Superior temporal gyrus (tissue), 1 donor: ENCODE results near the gene PAPSS1.

ENCODE experiments used
- DNase-seq: peaks from one replicate; pipeline ENCODE4 v3.0.0-alpha.2; 2016; ENCODE audit errors: extremely low spot score

PAPSS1 gene

DNA sequence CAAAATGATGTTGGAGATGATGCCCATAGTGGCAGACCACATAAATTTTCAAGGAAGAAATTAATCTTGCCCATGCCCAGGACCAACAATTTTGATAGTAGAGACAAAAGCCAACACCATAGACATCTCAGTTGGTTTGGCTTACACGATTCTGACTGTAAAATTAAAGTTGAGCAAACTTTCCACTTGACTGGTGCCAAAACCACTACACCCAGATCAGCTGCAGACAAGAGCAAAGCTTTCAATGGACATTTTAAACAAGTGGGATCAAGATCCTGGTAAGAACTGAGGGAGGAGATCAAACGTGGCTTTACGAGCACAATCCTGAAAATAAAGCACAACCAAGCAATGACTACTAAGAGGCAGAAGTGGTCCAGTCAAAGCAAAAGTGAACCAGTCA, 90.7 kb downstream of the PAPSS1 start:
- no peak for DNase-seq

DNA sequence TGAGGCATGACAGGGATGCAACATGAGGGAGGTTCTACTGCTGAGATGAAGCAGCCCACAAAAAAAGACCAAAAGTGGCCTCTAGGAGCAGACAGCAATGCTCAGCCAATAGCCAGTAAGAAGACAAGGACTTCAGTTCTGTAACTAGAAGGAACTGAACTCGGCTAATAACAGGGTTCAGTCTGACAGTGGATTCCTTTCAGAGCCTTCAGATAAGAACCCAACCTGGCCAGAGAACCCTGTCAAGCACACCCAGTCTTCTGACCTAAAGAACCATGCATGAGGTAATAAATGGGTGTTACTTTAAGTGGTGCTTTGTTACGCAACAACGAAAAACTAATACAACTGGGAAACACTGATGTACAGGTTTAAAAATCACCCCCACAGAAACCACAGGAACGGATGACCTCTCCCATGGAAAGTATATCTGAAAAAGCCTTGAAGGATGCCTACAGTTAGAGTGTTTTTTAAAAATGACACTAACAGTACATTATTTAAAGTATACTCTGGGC, 94.6 kb downstream of the PAPSS1 start:
- no peak for DNase-seq

DNA sequence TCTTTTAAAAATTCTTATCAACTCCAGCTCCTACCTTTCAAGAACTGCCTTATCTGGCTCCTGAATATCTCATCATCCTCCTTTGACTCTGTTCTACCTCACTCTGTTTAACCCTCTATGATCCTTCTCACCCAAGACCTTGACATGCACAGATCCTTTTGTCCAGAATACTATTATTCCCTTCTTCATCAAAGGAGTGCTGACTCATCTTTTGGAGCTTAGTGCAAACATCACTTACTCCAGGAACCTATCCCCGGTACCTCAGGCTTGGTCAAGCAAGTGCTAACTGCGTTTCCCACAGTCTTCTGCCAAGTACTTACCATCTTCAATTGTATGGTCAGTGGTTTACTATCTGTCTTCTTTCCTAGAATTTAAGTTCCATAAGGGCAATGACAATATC, 96.0 kb downstream of the PAPSS1 start:
- DNase-seq: no peak

DNA sequence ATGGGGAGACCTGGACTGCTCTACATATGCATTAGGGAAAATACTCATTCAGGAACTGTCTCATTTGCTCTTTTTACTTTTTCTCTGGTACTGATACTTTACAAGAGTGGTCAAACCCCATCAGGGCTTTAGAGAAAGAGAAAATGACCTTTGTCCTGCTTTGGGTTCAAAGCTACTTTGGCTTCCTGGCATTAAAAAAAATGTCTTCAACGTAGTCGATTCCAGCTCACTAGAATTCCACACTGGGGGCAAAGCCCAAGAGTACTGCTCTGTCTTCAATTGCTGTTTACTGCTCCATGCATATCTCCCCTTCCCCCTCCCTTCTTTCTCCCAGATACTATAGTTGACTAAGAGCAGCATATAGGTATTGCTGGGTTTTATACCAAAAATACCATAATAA, 98.0 kb downstream of the PAPSS1 start:
- DNase-seq: no peak

DNA sequence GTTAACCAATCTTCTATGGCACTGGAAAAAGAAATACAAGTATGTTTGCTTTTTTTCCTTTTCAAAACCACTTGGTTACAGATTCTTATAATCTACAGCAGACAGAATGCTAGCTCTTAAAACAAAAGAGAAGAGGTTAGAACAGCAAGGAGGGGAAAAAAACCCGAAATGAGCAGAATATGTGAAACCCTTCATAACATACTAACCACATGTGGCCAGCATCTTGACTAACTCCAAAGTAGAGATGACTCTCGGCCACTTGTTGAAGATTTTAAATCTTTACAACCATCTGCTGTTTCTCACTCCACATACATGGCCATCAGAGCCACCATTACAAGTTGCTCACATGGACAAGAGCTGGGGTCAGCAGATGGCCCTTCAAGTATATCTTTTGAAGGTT, 100.3 kb downstream of the PAPSS1 start:
- no peak for DNase-seq

DNA sequence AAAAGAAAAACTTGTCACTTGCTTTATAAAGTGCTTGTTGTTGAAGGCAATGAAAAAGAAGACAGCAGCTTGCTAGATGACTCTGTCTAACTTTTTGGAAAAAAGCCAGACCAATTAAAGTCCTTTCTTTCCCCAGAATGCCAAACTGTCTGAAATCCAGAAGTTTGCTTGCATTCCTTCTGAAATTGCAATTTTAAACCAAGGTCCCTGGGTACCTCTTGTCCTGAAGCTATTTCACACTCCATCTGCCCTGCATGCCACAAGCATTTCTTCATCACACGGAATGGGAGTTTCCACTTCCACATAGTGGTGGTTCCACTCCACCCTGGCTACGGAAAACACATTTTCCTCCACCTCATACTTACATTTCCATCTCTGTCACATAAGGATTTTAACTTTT, 101.0 kb downstream of the PAPSS1 start:
- peak; percentile 40 for DNase-seq

DNA sequence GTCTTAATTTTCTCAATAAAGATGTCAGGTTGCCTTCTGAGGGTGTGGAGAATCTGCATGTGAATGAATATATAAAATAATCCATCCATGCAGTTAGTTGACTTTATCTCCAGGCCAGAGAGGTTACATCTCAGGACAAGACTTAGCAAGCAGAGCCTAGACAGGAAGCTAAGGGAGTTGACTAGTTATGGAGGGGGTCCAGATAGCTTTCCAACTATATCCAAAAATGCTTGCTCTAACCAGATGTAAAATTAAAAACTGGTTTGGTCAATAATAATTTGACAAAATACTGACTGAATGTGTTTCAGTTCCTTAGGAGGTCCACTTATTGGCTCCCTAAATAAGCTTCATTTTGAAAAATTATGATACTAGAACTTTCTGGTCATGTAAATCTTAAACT, 101.4 kb downstream of the PAPSS1 start:
- DNase-seq: no peak

DNA sequence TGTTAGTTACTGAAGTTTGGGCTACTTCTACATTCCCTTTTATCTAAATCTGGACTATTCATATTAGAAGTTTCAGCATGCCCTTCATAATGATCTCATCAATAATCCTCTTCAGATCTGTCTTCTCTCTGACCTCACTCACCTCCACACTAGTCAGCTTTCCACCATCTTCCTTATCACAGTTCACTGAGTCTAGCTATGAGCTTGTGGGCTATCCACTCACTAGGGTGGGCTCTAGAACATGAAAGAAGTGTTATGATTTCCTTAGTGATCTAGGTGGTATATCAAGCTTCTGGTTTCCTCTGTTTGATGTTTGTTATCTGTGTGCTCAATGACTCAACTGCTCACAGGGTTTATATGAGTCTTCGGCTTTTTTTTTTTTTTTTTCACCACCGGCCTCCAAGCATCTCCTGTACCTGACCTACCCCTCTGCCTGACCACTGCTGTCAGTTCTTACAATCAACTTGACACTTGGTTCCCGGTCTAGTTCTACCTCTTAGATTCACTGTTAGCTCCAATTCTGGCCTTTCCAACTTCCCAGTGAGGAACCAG, 103.1 kb downstream of the PAPSS1 start:
- DNase-seq: no peak

DNA sequence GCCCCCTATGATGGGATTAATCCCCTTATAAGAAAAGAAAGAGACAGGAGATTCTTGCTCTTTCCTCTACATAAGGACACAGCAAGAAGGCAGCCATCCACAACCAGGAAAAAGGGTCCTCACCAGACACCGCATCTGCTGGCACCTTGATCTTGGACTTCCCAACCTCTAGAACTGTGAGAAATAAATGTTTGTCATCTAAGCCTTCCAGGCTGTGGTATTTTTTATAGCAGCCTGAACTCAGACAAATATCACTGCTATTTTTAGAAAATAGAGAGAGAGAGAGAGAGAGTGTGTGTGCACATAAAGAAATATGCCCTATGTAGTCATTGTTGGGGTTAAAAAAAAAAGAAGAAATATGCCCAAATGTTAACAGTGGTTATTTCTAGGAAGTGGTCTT, 104.2 kb downstream of the PAPSS1 start:
- DNase-seq: no peak

DNA sequence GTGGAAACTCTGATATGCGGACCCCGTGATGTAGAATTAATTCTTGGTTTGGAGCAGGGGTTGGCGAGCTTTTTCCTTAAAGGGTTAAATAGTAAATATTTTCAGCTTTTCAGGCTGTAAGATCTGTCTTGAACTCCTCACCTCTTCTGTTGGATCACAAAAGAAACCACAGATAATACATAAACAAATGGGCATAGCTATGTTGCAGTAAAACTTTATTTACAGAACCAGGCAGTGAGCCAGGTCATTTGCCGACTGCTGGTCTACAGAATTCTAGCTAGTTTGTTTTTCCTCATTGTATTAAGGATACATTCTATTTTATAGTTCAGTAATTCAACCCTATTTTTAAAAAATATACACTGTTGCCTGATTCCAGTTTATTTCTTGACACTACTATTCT, 116.6 kb downstream of the PAPSS1 start:
- no peak for DNase-seq

DNA sequence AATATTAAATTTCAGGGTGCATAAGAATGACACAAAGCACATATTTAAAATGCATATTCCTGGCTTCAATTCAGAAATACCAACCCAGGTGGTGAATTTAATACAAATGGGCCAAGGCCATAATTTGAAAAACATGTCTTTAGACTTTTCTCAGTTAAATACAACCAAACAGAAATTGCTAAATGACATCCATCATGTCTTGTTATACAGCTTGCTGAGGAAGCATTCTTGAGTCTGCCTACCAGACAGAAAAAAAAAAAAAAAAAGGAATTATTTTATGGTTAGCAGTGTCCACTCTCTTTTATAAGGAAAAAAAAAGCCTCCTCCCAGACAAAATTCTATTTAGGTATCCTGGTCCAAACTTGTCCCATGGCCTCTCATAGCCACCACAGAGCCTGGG, 119.1 kb downstream of the PAPSS1 start:
- no peak for DNase-seq

DNA sequence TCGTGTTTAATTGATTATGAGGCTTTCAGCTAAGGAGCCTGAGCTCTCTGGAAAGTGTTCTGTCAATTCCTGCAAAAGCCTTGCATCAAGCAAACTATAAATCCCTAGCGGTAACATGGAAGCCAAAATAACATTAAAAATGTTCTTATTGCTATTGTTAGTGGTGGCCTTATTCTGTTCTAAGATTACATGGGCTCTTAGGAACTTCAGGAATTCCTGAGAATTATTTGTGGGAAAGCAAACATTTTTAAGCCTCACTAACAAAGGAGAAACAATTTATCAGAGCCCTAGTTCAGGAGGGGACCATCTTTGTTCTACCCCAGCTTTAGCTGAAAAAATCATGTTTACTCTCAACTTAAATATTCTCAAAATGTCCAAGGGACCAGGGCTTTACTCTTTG, 119.6 kb downstream of the PAPSS1 start:
- DNase-seq: no peak

DNA sequence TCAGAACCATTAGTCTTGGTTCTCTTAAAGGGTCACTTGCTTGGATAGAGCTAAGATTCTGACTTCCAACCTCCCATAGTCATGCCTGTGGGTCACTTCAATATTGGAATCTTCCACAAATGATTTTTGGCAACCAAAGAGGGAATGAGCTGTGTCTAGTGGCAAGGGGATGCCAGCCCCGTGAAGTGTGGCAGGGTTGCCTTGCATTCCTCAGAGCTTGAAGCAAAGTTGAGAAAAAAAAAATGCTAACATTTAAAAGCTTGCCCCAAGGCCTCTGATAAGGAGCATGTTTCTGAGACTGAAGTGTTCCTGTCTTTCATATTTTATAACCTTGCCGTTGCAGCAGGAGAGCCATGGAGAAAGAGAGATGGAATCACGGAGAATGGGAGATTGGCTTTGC, 120.2 kb downstream of the PAPSS1 start:
- no peak for DNase-seq

DNA sequence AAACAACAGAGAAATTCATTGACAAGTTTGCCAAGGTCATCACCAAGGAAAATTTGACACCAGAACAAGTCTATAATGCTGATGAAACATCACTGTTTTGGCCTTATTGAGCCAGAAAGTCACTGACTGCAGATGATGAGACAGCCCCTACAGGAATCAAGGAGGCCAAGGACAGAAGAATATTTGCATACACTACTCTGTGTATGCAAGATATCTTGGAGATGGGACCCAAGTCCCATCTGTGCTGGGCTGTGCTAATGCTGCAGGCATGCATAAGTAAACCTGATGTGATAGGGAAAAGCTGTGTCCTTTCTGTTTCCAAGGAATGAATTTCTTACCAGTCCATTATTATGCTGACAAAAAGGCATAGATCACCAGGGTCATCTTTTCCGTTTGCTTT, 126.8 kb downstream of the PAPSS1 start:
- no peak for DNase-seq

DNA sequence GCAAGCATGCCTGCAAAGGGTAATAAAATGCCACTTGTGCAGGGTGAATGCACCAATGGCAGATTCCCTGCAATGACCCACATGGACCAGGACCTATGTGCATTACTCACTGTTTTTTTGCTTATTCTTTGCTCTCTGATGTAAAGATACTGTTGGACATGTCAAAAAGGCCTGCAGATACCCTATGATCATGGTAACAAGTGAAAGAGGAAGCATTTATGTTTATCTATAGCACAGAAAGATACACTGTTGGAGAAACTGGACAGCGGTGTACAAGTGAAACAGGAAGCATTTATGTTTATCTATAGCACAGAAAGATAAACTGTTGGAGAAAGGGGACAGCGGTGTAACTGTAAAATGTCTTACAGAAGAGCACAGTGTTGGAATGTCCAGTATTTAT, 127.5 kb downstream of the PAPSS1 start:
- DNase-seq: no peak

DNA sequence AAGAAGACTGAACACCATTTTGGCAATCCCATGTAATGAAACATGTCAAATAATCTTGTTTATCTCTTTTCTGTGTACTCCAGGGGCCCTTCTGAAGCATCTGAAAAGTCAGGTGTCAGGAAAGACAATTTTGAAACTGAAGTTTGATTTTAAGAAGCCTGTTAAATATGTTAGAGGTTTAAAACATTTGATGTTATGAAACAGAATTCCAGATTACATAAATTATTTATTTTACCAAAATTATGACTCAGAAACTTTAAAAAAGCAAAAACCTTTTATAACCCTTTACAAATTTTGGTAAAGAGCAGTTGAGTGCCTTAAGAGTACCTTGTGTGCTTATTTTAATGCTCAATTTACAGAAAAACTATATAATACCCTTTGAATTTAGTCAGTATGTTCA, 130.8 kb downstream of the PAPSS1 start:
- no peak for DNase-seq

DNA sequence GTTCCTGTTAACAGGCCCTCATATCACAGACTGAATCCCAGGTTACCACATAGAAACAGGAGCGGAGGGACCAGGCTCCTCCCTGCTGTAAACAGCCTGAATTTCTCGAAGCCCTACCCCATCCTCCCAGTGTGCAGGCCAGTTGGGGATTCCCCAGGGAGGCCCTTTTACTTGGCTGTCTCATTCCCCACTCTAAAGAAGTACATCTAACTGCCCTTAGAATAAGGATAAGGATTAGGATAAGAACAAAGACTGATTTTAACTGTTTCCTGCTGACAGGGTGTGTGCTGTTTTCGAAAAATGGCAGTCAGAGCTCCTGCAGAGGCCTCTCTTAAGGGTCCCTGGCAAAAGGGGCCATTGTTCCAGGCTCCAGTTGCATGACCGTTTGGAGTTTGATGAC, 133.7 kb downstream of the PAPSS1 start:
- DNase-seq: no peak

DNA sequence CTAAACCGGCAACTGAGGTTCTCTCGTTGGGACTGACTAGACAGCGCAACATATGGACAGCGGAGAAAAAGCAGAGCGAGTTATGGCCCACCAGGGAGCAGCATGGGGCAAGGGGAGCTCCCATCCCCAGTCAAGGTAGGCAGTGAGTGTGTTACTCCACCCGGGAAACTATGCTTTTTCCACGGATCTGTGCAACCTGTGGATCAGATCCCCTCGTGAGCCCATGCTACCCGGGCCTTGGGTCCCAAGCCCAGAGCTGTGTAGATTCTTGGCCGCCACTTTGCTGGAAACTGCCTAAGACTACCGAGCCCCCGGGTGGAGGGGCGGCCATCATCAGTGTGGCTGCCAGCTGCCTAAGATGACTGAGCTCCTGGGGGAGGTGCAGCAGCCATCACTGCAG, 140.9 kb downstream of the PAPSS1 start:
- no peak for DNase-seq

DNA sequence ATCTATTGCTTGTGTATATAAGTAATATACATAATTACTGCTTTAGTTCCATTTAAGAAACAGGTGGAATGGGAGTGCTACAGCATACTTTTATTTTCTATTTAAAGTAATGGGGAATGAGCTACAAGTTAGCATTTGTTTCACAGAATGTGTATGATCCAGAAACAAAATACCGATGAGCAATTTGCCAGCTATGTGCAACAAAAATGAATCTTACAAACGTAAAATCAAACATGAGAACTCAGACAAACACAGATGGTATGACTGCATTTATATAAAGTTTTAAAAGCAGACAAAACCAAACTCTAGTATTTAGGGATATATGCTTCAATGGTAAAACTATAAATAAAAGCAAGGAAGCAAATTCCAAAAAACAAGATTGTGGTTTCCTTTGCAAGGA, 141.7 kb downstream of the PAPSS1 start:
- DNase-seq: no peak

DNA sequence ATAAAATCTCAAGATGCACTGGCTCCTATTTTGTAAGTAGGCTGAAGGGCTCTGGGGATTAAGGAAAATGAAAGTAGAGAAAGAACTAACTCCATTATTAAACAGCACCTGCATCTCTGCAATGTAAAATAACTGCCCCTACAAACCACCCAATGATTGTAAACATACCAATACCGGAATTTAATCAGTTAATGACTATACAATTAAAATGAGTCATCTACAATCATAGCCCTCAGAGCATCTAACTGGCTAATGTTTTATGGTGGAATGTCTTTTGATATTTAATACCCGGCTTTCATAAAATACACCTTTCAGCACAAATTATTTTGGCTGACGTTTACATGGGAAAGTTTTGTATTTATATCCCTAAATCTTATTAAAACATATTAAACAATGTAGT, 142.3 kb downstream of the PAPSS1 start:
- no peak for DNase-seq

DNA sequence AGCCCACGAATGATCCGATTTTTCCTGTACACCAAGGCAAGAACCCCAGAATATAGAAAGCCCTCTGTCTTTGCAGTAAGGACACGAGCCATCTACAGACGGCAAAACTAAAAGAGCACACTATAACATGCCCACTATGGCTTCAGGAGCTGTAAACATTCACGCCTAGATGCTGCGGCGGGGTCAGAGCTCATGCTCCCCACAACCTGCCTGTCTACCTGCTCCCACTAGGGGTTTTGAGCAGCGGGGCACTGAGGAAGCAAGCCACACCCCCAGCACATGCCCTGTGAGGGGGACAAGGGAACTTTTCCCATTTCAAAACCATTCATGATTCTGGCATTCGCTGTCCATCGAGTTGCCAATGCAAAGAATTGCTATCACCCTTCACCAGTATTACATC, 144.8 kb downstream of the PAPSS1 start:
- no peak for DNase-seq

DNA sequence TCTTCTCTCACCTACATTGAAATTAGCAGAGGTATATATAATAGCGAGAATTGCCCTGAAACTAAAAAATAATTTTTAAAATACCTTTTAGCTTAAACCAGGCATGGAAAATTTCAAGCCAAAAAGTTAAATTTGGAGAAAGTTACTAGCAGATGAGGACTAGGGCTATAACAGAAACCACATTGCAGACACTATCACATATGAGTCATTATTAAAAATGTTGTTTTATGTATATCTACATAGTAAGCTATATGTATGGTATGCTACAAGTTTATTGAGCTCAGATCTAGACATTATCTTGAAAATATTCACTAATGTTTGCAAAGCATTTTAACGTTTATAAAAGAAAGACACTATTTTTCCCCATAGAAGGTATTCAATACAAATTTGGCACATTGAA, 147.8 kb downstream of the PAPSS1 start:
- DNase-seq: no peak

DNA sequence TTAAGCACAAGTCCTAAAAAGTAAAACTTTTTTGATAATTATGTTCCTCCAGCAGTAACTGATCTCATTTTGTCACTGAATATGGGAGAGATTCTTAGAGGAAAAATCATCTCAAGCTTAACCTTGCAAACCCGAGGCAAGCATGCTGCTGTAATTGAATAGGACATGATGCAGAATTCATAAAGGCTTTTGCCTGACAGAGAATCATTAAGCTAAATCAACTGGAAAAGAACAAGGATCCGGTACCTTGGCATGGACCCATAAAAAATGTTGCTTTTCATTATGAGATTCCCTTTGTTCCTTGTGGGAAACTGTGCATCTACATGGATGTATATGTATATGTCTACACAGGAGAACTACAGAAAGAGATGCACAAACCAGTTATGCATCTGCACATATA, 149.1 kb downstream of the PAPSS1 start:
- DNase-seq: no peak

DNA sequence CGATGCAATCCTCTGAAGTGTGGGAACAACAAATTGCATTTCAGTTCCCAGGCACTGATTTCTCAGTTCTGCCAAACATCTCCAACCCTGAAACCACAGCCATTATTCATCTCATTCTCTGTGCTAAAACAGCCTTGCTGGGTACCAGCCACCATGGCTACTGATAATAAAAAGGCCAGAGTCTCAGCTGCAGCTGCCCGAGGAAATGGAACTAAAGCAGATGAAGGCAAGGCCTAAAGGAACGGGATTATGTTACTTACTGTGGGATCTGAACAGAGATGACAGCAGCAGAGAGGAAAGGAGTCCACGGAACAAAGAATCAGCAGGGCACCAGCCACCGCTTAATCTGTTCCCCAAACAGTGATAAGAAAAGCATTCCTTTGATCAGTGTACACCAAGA, 155.7 kb downstream of the PAPSS1 start:
- no peak for DNase-seq
